HEK293 (cell line): ENCODE data around the gene PMM1.

Source experiments
- CTCF ChIA-PET: fragments of 350-600 bp; formaldehyde crosslinking; extraction: SDS; loops from one replicate; lab custom pipeline; 2021; ENCODE audit warnings: antibody characterized with exemption; lab: Yijun Ruan, JAX
- POLR2A ChIA-PET: fragments of 300-600 bp; formaldehyde crosslinking; extraction: SDS; loops from one replicate; lab custom pipeline; 2020; ENCODE audit warnings: antibody characterized with exemption, inconsistent platforms; lab: Yijun Ruan, JAX
- H3K27ac ChIP-seq: fragments of 200-500 bp; sonication (Bioruptor generic); 2 replicates; pipeline ENCODE4 v1.5.1; 2014; ENCODE audit warnings: low read depth, low read length, control low read depth, inconsistent platforms; ENCODE audit errors: extremely low read depth
- H3K36me3 ChIP-seq, 2 experiments: fragments of 200-500 bp in 1 of 2; sonication (Bioruptor generic) in 1 of 2; 1 replicate in 1 of 2; 2 replicates in 1 of 2; pipeline ENCODE4 v1.5.1; 2014 to 2017; ENCODE audit warnings: inconsistent platforms in 2 of 2, low read length in 2 of 2; ENCODE audit not compliant: control insufficient read depth in 2 of 2, insufficient read depth in 1 of 2
- H3K4me1 ChIP-seq: fragments of 200-500 bp; sonication (Bioruptor generic); 2 replicates; pipeline ENCODE4 v1.5.1; 2014; ENCODE audit warnings: mild to moderate bottlenecking, low read length, inconsistent platforms; ENCODE audit not compliant: control insufficient read depth, insufficient read depth
- H3K4me3 ChIP-seq: 2 replicates; pipeline ENCODE4 v1.5.1; 2011; ENCODE audit warnings: low read depth, mild to moderate bottlenecking, control low read depth, low read length, moderate library complexity
- H3K9me3 ChIP-seq: fragments of 200-500 bp; sonication (Bioruptor generic); 2 replicates; pipeline ENCODE4 v1.5.1; 2014; ENCODE audit warnings: low read depth, low read length, inconsistent platforms; ENCODE audit not compliant: control insufficient read depth, insufficient read depth
- GLI2 ChIP-seq: fragments of 450-650 bp; formaldehyde crosslinking; IDR thresholded peaks from 2 replicates; pipeline ENCODE4; 2017; ENCODE audit warnings: missing biosample characterization, missing genetic modification characterization, low read depth, borderline replicate concordance
- GLI4 ChIP-seq: fragments of 450-650 bp; formaldehyde crosslinking; IDR thresholded peaks from 2 replicates; pipeline ENCODE4 v1.5.1; 2016; ENCODE audit warnings: missing biosample characterization, missing genetic modification characterization
- IKZF3 ChIP-seq: fragments of 450-650 bp; IDR thresholded peaks from 2 replicates; pipeline ENCODE4 v1.5.0; 2018; ENCODE audit warnings: missing biosample characterization, mild to moderate bottlenecking, missing genetic modification characterization, moderate library complexity
- KLF16 ChIP-seq: fragments of 450-650 bp; formaldehyde crosslinking; IDR thresholded peaks from 2 replicates; pipeline ENCODE4 v1.5.1; 2017; ENCODE audit warnings: missing biosample characterization, missing genetic modification characterization
- OSR2 ChIP-seq: fragments of 450-650 bp; formaldehyde crosslinking; IDR thresholded peaks from 2 replicates; pipeline ENCODE4 v1.5.1; 2016; ENCODE audit warnings: missing biosample characterization, missing genetic modification characterization
- PRDM4 ChIP-seq: fragments of 450-650 bp; formaldehyde crosslinking; IDR thresholded peaks from 2 replicates; pipeline ENCODE4 v1.5.1; 2017; ENCODE audit warnings: missing biosample characterization, missing genetic modification characterization
- SCRT1 ChIP-seq: fragments of 450-650 bp; formaldehyde crosslinking; IDR thresholded peaks from 2 replicates; pipeline ENCODE4 v1.5.1; 2016; ENCODE audit warnings: missing biosample characterization, missing genetic modification characterization, borderline replicate concordance
- TRIM28 ChIP-seq: IDR thresholded peaks from 2 replicates; pipeline ENCODE4 v1.6.1; 2011; ENCODE audit warnings: low read length, control low read depth, borderline replicate concordance
- WT1 ChIP-seq: fragments of 450-650 bp; formaldehyde crosslinking; IDR thresholded peaks from 2 replicates; pipeline ENCODE4 v1.5.1; 2016; ENCODE audit warnings: missing biosample characterization, missing genetic modification characterization
- ZBTB44 ChIP-seq: fragments of 450-650 bp; IDR thresholded peaks from 2 replicates; pipeline ENCODE4 v1.5.1; 2018; ENCODE audit warnings: missing biosample characterization, mild to moderate bottlenecking, missing genetic modification characterization
- ZNF121 ChIP-seq: fragments of 450-650 bp; formaldehyde crosslinking; IDR thresholded peaks from 2 replicates; pipeline ENCODE4 v1.5.1; 2016; ENCODE audit warnings: missing biosample characterization, missing genetic modification characterization
- ZNF169 ChIP-seq: fragments of 450-650 bp; formaldehyde crosslinking; IDR thresholded peaks from 2 replicates; pipeline ENCODE4 v1.5.1; 2016; ENCODE audit warnings: missing biosample characterization, missing genetic modification characterization
- ZNF19 ChIP-seq: fragments of 450-650 bp; formaldehyde crosslinking; IDR thresholded peaks from 2 replicates; pipeline ENCODE4; 2016; ENCODE audit warnings: missing biosample characterization, missing genetic modification characterization, low read depth
- ZNF302 ChIP-seq: fragments of 450-650 bp; formaldehyde crosslinking; IDR thresholded peaks from 2 replicates; pipeline ENCODE4 v1.5.1; 2016; ENCODE audit warnings: missing biosample characterization, missing genetic modification characterization, low read depth
- ZNF404 ChIP-seq: fragments of 450-650 bp; formaldehyde crosslinking; IDR thresholded peaks from 2 replicates; pipeline ENCODE4 v1.5.1; 2017; ENCODE audit warnings: missing biosample characterization, missing genetic modification characterization
- ZNF449 ChIP-seq: fragments of 450-650 bp; formaldehyde crosslinking; IDR thresholded peaks from 2 replicates; pipeline ENCODE4 v1.5.1; 2017; ENCODE audit warnings: missing biosample characterization, mild to moderate bottlenecking, missing genetic modification characterization, moderate library complexity
- ZNF600 ChIP-seq: fragments of 450-650 bp; formaldehyde crosslinking; IDR thresholded peaks from 2 replicates; pipeline ENCODE4 v1.5.1; 2016; ENCODE audit warnings: missing biosample characterization, missing genetic modification characterization
- ZSCAN18 ChIP-seq: fragments of 450-650 bp; formaldehyde crosslinking; IDR thresholded peaks from 2 replicates; pipeline ENCODE4 v1.5.1; 2016; ENCODE audit warnings: missing biosample characterization, missing genetic modification characterization
- ZSCAN5A ChIP-seq: fragments of 450-650 bp; formaldehyde crosslinking; IDR thresholded peaks from 2 replicates; pipeline ENCODE4 v1.5.1; 2016; ENCODE audit warnings: missing biosample characterization, missing genetic modification characterization

Gene PMM1

GRCh38 chr22:41539146-41540005 is 50.3 kb downstream of the PMM1 start:
- TF ChIP-seq ZSCAN5A (no peak), ZNF449 (tag by site-specific recombination) (0 out of 2 replicates have a peak, but pooled peaks have one; percentile 26), KLF16 (tag by site-specific recombination) (no peak), IKZF3 (no peak), ZNF121 (tag by site-specific recombination) (0 out of 2 replicates have a peak, but pooled peaks have one; percentile 16), ZNF302 (tag by site-specific recombination) (no peak), ZSCAN18 (no peak), GLI4 (tag by site-specific recombination) (no peak), ZNF404 (tag by site-specific recombination) (no peak), ZNF19 (tag by site-specific recombination) (no peak), TRIM28 (no peak), WT1 (tag by site-specific recombination) (no peak), PRDM4 (peak; percentile 71; the same call in 1 of the 2 replicates)
- H3K27ac ChIP-seq = no peak overlapping the region
- no peak overlapping the region for H3K4me3 ChIP-seq
- CTCF ChIA-PET = interaction anchor here (0.6 to 2.4 kb wide), 5 partner anchors 13 to 1113 kb away, joined by 3 to 9 read pairs (median 3); no protein-coding TSS in a partner anchor
- POLR2A ChIA-PET = interaction anchor here (0.7 to 1.9 kb wide), 2 partner anchors 82 to 94 kb away, joined by 3 to 4 read pairs; partner anchors contain the start of gene XRCC6
- H3K36me3 ChIP-seq = peaks cover 9 to 59% of the 10 kb centered on the region in 2 experiments
- no peaks in the 10 kb centered on the region for H3K9me3 ChIP-seq
- H3K4me1 ChIP-seq = peaks cover 2% of the 10 kb centered on the region; the same call in 1 of the 2 replicates

- ChIA-PET CTCF (interaction anchor here (0.7 kb wide), 2 partner anchors 135 to 1112 kb away, joined by 3 read pairs; no protein-coding TSS in a partner anchor), POLR2A (interaction anchor here (0.7 to 1.9 kb wide), 3 partner anchors 51 to 533 kb away, joined by 3 to 4 read pairs (median 4); partner anchors contain the start of gene PMM1)
- Histone ChIP-seq H3K4me3 (no peak overlapping the region), H3K27ac (no peak overlapping the region), H3K9me3 (no peaks in the 10 kb centered on the region), H3K36me3 (peaks cover 15 to 66% of the 10 kb centered on the region in 2 experiments), H3K4me1 (peaks cover 2% of the 10 kb centered on the region; the same call in 1 of the 2 replicates)
- TF ChIP-seq GLI2 = no peak
- TF ChIP-seq ZBTB44 = no peak
- TF ChIP-seq SCRT1 (tag by site-specific recombination) = no peak
- no peak for TF ChIP-seq OSR2
- no peak for TF ChIP-seq ZNF169 (tag by site-specific recombination)
- TF ChIP-seq ZNF600 = peak; percentile 54
Observed at GRCh38 chr22:41538583-41538982, 51.1 kb downstream of the PMM1 start.
